ENCODE results near the gene FOXK2. TPM values are rescaled to one million over a fixed set of nuclear protein-coding genes. Genes with fewer than 3 reads are reported as not detected.

FOXK2 gene
- total and polyA plus RNA-seq, 8 donors: 17.7 to 27.9 (median 19.8) TPM

DNA sequence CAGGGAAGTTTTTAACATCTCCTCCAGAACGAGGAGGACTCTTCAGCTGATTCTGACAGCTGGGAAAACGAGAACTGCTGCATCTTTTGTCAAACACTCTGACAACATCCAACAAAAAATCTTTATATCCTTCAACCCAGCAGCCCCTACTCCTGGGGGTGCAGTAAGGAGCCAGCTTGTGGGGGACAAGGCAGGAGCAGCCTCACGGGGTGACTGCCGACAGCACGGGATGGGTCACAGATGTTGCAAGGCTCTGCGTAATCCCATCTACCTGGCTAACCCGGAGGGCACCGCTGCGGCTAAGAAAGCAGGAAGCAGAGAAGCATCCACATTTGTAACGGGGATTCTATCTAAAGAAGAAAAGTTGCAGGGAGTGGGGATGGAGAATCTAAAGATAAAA, 100.1 kb downstream of the FOXK2 start:
- ATAC-seq (no peak), FAIRE-seq (no peak), DNase-seq (no peak)
- intact Hi-C loops (cut with DNase I): no loop called here
- H3K36me3 ChIP-seq: peaks cover 8 to 74% (median 32%) of the 10 kb centered on the region in 3 donors
- TF ChIP-seq, protein P1, sequence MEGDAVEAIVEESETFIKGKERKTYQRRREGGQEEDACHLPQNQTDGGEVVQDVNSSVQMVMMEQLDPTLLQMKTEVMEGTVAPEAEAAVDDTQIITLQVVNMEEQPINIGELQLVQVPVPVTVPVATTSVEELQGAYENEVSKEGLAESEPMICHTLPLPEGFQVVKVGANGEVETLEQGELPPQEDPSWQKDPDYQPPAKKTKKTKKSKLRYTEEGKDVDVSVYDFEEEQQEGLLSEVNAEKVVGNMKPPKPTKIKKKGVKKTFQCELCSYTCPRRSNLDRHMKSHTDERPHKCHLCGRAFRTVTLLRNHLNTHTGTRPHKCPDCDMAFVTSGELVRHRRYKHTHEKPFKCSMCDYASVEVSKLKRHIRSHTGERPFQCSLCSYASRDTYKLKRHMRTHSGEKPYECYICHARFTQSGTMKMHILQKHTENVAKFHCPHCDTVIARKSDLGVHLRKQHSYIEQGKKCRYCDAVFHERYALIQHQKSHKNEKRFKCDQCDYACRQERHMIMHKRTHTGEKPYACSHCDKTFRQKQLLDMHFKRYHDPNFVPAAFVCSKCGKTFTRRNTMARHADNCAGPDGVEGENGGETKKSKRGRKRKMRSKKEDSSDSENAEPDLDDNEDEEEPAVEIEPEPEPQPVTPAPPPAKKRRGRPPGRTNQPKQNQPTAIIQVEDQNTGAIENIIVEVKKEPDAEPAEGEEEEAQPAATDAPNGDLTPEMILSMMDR (IDR thresholded peaks at IDR 0.05): no peak
- no peaks in the 10 kb centered on the region for H3K27me3 ChIP-seq
- no peak overlapping the region for H3K4me3 ChIP-seq
- WGBS, 2 donors: 82 to 83% methylated on average over 10 of the region's 10 CpGs
- H3K27ac ChIP-seq: no peak overlapping the region
- H3K4me1 ChIP-seq: no peaks in the 10 kb centered on the region
- H3K9me3 ChIP-seq: no peaks in the 10 kb centered on the region

DNA sequence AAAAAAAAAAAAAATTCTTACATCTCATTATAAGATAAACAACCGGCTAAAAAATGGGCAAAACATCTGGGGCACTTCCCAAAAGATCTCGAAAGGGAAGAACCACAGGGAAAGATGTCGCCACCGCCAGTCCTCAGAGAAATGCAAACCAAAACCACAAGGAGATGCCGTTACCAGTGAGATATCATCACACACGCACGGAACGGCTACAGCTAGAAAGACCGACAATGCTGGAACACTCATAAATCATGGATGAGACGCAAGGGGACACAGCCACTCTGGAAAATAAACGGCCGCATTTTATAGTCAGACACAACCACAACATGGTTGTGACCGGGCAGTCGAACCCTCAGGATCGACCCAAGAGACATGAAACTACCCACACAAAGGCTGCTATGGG, 104.2 kb downstream of the FOXK2 start:
- TF ChIP-seq, protein P1 (IDR thresholded peaks at IDR 0.05): no peak
- Histone ChIP-seq H3K27me3 (no peaks in the 10 kb centered on the region), H3K4me3 (no peak overlapping the region), H3K4me1 (no peaks in the 10 kb centered on the region), H3K9me3 (no peaks in the 10 kb centered on the region), H3K27ac (no peak overlapping the region), H3K36me3 (peaks cover 7 to 60% (median 21%) of the 10 kb centered on the region in 3 donors)
- ATAC-seq (no peak), FAIRE-seq (no peak), DNase-seq (peak in 1 of 6 donors; percentile 4)
- WGBS, 2 donors: 88 to 91% methylated on average over 15 of the region's 15 CpGs
- intact Hi-C loops (cut with DNase I): no loop called here

DNA sequence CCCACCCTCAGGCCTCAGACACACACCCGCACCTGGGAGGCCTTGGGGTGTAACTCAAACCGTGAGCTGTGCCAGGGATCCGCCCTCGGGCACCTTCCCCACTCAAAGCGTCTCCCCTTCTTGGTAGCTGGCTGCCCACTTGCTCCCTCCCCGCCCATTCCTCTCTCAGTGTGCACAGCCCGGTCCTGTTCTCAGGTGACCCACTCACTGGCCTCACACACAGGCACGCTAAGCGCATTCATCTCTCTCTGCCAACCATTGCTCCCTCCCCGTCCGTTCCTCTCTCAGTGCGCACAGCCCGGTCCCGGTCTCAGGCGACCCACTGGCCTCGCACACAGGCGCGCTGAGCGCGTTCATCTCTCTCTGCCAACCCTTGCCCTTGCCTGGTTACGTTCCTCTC, 107.9 kb downstream of the FOXK2 start:
- ATAC-seq (peak in 3 of 4 donors; percentile 8 to 26 (median 11)), FAIRE-seq (no peak), DNase-seq (peak in 1 of 6 donors; percentile 20)
- Histone ChIP-seq H3K4me1 (no peaks in the 10 kb centered on the region), H3K27ac (no peak overlapping the region), H3K9me3 (no peaks in the 10 kb centered on the region), H3K4me3 (no peak overlapping the region), H3K36me3 (peaks cover 3 to 31% (median 9%) of the 10 kb centered on the region in 3 donors), H3K27me3 (no peaks in the 10 kb centered on the region)
- TF ChIP-seq, protein P1 (IDR thresholded peaks at IDR 0.05): no peak
- 88 to 90% methylated on average over 21 of the region's 21 CpGs for WGBS, 2 donors
- intact Hi-C loops (cut with DNase I): no loop called here

DNA sequence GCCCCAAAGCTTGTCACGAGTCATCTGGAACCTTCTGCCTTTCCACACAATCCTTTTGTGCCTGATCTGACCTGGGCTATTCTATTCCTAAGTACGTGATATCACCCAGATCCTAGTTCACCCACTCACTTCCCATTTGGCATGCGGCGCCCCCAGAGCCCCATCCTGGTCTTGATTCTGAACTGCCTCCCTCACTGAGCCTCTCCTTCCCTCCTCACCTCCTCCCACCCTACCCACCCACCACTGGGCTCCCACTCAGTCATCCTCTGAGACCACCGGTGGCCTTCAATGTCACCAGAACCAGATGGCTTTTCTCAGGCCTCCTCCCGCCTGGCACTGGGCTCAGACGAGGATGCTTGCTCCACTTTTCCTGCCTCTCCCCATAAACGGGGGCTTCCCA, 110.2 kb downstream of the FOXK2 start:
- peaks cover 0 to 16% (median 2%) of the 10 kb centered on the region in 3 donors for H3K4me1 ChIP-seq
- WGBS, 2 donors: 78 to 88% methylated on average over 8 of the region's 8 CpGs

DNA sequence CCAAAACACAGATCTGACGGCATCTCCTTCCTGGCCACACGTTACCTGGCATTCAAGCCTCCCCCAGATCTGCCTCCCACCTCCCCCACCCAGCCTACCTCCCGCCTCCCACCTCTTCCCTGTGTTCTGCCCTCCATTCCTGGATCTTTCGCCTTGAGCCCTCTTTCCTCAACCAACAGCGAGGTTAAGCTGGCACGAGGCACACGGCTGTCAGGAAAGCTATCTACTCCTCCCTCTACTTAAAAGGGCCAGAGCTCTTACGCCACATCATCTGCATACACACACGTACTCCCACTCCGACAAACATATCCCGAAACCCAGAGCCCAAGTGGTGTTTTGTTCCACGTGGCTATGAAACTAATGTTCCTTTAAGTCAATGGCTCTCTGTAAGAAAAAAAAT, 110.7 kb downstream of the FOXK2 start:
- TF ChIP-seq, protein P1 (IDR thresholded peaks at IDR 0.05): no peak
- H3K27ac ChIP-seq: no peak overlapping the region
- peaks cover 0 to 20% (median 7%) of the 10 kb centered on the region in 3 donors for H3K4me1 ChIP-seq
- intact Hi-C loops (cut with DNase I): no loop called here
- H3K36me3 ChIP-seq: peaks cover 3 to 16% (median 7%) of the 10 kb centered on the region in 3 donors
- H3K27me3 ChIP-seq: no peaks in the 10 kb centered on the region
- no peaks in the 10 kb centered on the region for H3K9me3 ChIP-seq
- no peak for ATAC-seq
- FAIRE-seq: no peak
- whole genome bisulfite sequencing, 2 donors: 89 to 92% methylated on average over 12 of the region's 12 CpGs
- peak in 1 of 6 donors; percentile 0 for DNase-seq
- no peak overlapping the region for H3K4me3 ChIP-seq

More for the DNA sequence above, 110.2 kb downstream of the FOXK2 start:
- Histone ChIP-seq H3K4me3 (no peak overlapping the region), H3K27ac (no peak overlapping the region), H3K27me3 (no peaks in the 10 kb centered on the region), H3K36me3 (peaks cover 3 to 21% (median 7%) of the 10 kb centered on the region in 3 donors), H3K9me3 (no peaks in the 10 kb centered on the region)
- FAIRE-seq (no peak), DNase-seq (peak in 2 of 6 donors; percentile 7 to 26), ATAC-seq (no peak)
- intact Hi-C loops (cut with DNase I): no loop called here
- TF ChIP-seq, protein P1 (IDR thresholded peaks at IDR 0.05): no peak
